Activated CD4-positive, alpha-beta T cell treated with anti-CD3 and anti-CD28 coated beads, Interleukin-2, amount 50 U/mL, for 24 hours (primary cell): ENCODE measurements around the gene GMEB2.
"Not testable (repeated sequence)": the region's sequence is repeated elsewhere in the genome, so short reads cannot be mapped to it uniquely, and the experiment has no call there.

ENCODE experiments used
- DNase-seq, 2 donors: peaks; one replicate each; pipeline ENCODE4 v3.0.0-alpha.2; 2020; ENCODE audit warnings: low read depth in 1 of 2, low spot score in 1 of 2

Gene GMEB2

GRCh38 chr20:63640086-63640485 lies 13.2 kb upstream of the GMEB2 start:
- DNase-seq = no peak

GRCh38 chr20:63639093-63639975 lies 12.4 kb upstream of the GMEB2 start:
- peak in 1 of 2 donors; percentile 53 for DNase-seq

- DNase-seq = no peak
Measured at GRCh38 chr20:63636752-63637628, 10.1 kb upstream of the GMEB2 start.

- DNase-seq = peak; percentile 31 to 74
Measured at GRCh38 chr20:63635431-63636141, 8.7 kb upstream of the GMEB2 start.

GRCh38 chr20:63633732-63634131 lies 6.8 kb upstream of the GMEB2 start:
- DNase-seq = no peak

- not testable (repeated sequence) for DNase-seq
Measured at GRCh38 chr20:63631426-63631825, 4.5 kb upstream of the GMEB2 start.

GRCh38 chr20:63630956-63631355 lies 4.1 kb upstream of the GMEB2 start:
- DNase-seq = not testable (repeated sequence)

- DNase-seq = peak; percentile 50 to 69
Measured at GRCh38 chr20:63628246-63628975, 1.5 kb upstream of the GMEB2 start.

GRCh38 chr20:63627751-63628245 lies 897 bp upstream of the GMEB2 start:
- no peak for DNase-seq

- peak; percentile 90 to 93 for DNase-seq
Measured at GRCh38 chr20:63627129-63627750, 339 bp upstream of the GMEB2 start.

- DNase-seq = no peak
Measured at GRCh38 chr20:63625771-63626423, 1.0 kb downstream of the GMEB2 start.

- no peak for DNase-seq
Measured at GRCh38 chr20:63624486-63624885, 2.4 kb downstream of the GMEB2 start.

GRCh38 chr20:63622732-63623131 lies 4.2 kb downstream of the GMEB2 start:
- no peak for DNase-seq

GRCh38 chr20:63622096-63622495 lies 4.8 kb downstream of the GMEB2 start:
- no peak for DNase-seq

GRCh38 chr20:63620991-63621390 lies 5.9 kb downstream of the GMEB2 start:
- DNase-seq = no peak

- DNase-seq = no peak
Measured at GRCh38 chr20:63619505-63619904, 7.4 kb downstream of the GMEB2 start.

- no peak for DNase-seq
Measured at GRCh38 chr20:63619086-63619485, 7.8 kb downstream of the GMEB2 start.

GRCh38 chr20:63618291-63618980 lies 8.5 kb downstream of the GMEB2 start:
- DNase-seq = no peak

- no peak for DNase-seq
Measured at GRCh38 chr20:63617876-63618265, 9.0 kb downstream of the GMEB2 start.
